HG03108 (cell line): Measurements from ENCODE around the gene CCDC51.

Experiments used
- ATAC-seq: cut with Tn5 transposase; IDR thresholded peaks from one replicate; pipeline ENCODE4 v1.9.1; 2021; ENCODE audit warnings: moderate library complexity; ENCODE audit not compliant: unreplicated experiment

The CCDC51 gene

GRCh38 chr3:48422272-48422671, 17.6 kb downstream of the CCDC51 start:
- ATAC-seq, result no peak

DNA sequence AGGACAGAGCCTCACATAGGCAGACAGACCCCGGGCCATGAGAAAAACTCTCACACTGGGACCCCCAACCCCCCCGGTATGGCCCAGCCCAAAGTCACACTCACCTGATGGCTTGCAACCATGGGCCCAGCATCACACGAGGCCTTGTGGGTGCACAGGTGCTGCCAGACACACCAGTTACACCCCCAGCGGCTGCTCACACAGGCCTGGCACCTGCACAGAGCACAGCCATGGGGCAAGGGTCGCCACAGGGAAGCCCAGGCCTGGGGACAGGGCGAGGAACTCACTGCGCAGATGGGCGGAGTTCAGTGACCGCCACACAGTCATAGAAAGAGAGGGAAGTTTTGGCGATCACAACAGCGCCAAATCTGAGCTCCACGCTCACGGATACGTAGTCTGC, 19.4 kb downstream of the CCDC51 start:
- no peak for ATAC-seq

DNA sequence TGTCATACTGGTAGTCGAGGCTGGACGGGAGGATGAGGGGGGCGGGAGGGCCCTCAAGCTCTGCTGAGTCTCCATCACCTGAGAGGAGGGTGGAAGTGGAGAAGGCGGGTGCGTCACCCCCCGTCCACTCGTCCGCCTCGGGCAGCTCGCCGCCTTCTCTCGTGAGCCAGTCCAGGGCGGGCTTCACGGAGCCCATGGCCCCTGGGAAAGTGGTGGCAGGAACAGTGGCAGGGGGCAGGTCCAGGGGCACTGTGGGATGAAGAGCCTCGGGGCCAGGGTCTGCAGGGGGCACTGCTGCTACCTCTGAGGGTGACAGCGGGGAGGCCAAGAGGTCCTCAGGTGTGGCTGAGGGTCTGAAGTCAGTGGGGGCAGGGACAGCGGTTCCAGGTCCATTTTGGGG, 20.3 kb downstream of the CCDC51 start:
- ATAC-seq, result no peak

DNA sequence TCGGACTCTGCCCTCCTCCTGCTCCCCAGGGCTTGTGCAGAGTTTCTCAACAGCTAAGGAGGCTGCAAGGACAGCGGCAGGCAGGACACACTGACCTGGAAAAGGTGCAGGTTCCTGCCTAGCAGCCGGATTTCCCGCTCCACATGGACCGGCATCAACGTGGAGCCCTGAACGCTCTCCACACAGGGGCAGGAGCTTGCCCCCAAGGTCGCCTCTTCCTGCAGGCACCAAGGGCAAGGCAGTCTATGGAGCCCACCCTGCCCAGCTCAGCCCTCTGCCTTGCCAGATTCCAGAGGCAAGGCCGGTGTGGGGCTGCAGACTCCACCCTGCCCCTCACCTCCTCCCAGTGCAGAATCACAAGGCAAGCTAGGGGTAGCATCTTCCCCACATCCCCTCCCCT, 20.8 kb downstream of the CCDC51 start:
- ATAC-seq, result no peak

- no peak for ATAC-seq
Observed at GRCh38 chr3:48418651-48419050, 21.3 kb downstream of the CCDC51 start.

GRCh38 chr3:48418140-48418539, 21.8 kb downstream of the CCDC51 start:
- ATAC-seq, result no peak

DNA sequence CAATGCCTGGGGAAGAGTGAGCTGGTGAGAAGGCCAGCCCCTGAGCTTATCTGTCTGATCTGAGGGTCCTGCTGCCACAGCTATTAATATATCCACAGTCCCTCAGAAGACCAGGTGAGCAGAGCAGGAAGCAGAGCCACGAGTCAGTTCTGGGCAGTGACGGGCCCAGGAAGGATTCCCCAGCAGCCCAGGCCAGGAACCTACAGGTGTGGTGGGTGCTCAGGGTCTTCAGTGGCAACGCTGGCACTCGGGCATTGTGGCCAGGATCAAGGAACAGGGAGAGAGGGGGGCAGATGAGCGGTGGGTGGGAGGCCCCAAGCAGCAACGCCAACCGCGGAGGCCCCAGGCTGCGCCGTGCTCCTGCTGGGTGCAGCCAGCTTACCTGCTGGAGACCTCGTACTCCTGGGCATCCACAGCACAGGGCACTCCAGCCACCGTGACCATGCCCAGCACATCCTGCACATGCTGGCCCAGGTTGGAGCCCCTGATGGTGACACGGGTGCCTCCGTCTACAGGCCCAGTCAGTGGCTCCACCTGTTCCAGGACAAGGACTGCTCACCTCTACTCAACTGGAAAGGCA, 22.3 kb downstream of the CCDC51 start:
- no peak for ATAC-seq

DNA sequence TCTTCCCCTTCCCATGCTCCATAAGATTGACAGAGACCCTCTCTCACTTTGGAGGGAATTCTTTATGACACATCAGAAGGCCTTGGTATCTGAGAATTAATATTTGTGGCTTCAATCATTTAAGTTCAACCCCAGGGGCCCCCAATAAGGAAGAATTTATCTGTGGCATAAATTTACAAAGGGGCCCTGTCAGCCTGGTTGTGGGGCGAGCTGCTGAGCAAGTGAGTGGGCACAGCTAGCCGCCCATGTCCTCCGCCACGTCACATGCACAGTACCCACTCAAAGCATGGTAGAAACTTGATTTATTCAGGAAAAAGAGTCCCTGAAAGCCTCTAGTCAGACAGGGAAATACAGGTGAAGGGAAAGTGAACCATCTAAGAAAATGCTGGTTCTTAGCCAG, 23.4 kb downstream of the CCDC51 start:
- no peak for ATAC-seq

DNA sequence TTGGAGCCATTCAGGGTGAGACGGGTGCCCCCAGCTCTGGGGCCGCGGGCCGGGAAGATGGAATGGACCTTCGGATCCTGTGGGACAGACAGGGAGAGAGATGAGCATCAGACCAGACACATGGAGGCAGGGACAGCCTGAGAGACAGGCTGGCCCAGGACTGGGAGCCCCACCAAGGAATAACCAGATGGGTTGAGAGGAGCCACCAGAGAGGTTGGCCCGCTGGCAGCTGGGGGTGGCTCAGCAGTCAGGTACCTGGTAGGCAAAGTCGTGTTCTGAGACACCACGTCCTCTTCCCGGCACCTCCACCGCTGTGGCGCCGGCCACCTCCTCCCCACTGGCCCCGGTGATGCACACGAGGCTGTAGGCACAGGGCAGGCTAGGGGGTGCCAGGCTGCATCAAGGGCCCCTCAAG, 23.8 kb downstream of the CCDC51 start:
- no peak for ATAC-seq

DNA sequence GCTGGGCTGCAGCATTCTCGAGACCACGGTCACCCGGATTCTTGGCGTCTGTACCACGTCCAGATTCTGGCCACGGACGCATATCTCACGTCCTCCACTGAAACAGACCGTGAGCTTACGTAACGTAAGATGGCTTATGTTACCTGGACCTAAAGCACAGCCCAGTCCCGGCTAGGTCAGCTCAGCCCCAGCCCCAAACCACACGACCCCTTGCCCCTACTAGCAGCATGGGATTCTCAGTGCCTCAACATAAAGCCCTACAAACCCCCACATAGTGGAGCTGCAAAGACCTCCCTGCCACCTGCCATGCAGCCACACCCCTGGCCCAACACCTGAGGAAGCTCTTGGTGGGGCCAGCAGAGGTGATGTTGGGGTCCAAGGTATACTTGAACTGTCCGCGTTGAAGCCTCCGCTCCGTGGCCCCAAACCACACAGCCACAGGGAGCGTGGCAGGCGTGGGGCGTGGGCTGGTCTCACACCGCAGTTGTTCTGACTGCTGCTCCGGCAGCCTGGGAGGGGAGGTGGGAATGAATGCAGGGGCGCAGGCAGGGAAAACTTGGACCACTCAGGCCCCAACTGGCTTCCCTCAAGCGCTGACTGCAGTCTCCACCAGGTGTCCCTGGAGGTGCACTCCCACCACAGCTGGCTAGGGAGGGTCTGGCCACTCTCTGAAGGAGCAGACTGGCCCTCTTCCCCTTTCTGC, 24.5 kb downstream of the CCDC51 start:
- no peak for ATAC-seq

DNA sequence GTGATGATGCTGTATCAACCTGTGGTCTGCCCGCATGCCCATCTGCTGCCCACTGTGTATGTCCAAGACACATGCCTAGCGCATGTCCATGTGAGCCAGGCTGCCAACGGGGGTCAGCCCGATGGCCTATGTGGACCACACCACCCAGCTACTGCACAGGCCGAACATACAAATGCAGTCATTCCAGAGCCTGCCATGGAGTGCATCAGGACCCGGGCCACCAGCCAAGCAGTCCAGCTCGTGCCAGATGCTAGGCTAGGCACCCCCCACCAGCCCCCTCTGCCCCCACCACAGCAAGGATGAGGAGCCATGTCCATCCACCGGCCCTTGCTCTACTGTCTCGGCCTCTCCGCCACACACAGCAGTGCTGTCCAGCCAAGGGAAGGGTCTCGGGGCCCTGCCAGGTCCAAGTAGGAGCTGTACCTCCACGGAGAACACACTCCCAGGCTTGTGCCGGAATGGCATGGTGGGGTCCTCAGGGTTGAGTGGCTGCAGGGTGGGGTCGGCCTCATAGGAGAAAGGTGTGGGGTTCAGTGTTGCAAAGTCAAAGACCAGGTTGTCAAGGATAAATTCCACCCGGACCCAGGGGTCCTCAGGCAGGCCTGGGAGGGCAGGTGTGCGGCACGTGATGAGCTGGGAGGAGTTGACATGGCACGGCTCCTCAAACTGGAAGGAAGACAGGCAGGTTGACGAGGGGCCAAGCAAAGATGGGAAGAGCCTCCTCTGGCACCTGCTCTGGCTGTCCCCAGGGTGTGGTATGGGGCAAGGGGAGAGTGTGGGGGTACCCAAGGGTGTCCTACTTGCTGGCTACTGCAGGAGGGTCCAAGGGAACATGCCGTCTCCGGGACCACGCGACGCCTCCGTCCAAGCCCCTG, 25.3 kb downstream of the CCDC51 start:
- ATAC-seq, result no peak

- ATAC-seq, result no peak
Observed at GRCh38 chr3:48413611-48414010, 26.3 kb downstream of the CCDC51 start.

DNA sequence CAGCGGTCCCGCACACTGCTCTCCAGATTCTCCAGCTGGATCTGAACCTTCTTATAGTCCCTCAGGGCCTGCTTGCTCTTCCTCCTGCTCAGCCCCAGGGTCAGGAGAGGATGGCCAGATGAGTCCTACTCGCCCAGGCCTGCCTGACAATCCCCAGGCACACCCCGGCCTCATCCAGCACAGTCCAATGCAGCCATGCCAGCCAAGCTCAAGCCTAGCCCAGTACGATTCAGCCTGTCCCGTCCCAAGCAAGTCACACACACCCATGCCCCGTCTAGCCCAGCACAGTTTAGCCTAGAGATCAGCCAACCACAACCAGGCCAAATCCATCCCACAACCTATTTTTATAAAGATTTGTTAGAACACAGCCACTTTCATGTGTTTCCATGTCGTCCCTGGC, 26.8 kb downstream of the CCDC51 start:
- ATAC-seq, result no peak

DNA sequence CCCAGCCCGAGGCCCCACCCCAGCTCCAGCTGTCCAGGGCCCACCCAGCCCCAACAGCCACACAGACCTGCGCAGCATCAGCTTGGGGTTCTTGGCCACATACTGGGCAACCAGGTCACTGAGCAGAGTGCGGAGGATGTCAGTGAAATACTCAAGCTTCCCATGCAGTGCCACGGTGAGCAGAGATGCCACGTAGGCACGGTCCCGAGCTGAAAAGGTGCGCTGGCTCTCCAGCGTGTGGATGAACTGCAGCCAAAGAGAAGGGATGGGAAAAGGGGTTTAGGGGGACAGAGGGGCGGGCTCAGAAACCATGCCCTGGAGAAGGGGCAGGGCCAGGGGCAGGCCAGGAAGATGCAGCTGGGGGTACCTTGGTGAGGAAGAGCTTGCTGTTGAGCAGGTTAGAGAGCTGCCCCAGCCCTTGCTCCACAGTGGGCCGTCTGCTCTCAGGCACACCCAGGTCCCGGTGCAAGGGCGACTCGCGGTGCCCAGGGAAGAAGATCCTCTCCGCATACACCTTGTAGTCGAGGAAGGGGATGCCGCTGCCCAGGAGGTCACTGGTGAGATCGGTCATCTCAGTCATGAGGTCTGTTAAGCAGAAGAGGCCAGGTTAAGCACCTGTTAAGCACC, 27.4 kb downstream of the CCDC51 start:
- ATAC-seq, result no peak

DNA sequence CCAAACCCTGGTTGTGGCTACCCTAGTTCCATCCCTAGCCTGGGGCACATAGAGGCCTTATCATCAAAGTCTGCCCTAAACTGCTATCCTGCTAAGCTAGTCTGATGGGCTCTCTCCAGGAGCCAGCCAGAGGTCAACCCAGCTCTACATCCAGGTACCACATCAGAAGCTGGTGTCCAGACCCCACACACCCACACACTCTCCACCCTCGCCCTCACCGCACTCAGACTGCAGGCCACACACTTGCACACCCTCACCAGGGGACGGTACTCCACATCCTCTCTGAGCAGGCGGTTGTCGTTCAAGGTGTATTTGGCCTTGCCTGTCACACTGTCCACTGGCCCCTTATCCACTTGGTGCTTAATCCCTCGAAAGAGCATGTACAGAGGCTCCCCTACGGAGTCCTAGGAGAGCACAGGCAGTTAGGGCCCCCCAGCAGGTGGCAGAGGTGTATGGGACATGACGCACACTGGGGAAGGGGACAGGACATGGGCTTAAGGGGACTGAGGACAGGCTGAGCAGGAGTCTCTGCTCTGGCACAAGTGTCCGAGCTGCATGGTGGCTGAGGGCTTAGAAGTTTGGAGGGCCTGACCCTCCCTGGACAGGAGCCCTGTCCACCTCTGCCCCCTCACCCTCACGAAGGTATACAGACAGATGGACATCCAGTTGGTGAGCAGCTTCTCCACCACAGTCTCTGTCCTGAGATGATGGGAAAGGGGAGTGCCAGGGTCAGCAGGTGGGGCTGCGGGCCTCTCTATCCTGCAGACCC, 28.1 kb downstream of the CCDC51 start:
- ATAC-seq, result no peak

- ATAC-seq, result no peak
Observed at GRCh38 chr3:48411041-48411588, 28.8 kb downstream of the CCDC51 start.

- no peak for ATAC-seq
Observed at GRCh38 chr3:48410205-48411040, 29.5 kb downstream of the CCDC51 start.

GRCh38 chr3:48409291-48410201, 30.4 kb downstream of the CCDC51 start:
- ATAC-seq, result no peak
